Umbilical cord (tissue), 2 donors: Measurements from ENCODE around the gene ZCCHC14. TPM values are rescaled to one million over a fixed set of nuclear protein-coding genes. Genes with fewer than 3 reads are reported as not detected.
"Not testable (repeated sequence)": the region's sequence is repeated elsewhere in the genome, so short reads cannot be mapped to it uniquely, and the experiment has no call there.

Source experiments
- DNase-seq: peaks from one replicate; pipeline ENCODE4 v3.0.0-alpha.2; 2015; ENCODE audit warnings: low spot score
- total RNA-seq: library from RNA; depleted of rRNA; stranded (reverse); fragments of >200 nt; gene quantifications from one replicate; pipeline ENCODE4 v1.2.3, GENCODE V29; 2014; ENCODE audit warnings: low replicate concordance; ENCODE audit not compliant: insufficient read depth

The ZCCHC14 gene
- total RNA-seq, 1 donor from 2014 or later = 13.7 TPM

GRCh38 chr16:87362828-87363559 is 129.8 kb downstream of the ZCCHC14 start:
- DNase-seq = not testable (repeated sequence)

- no peak for DNase-seq
Measured at GRCh38 chr16:87361916-87362619, 130.8 kb downstream of the ZCCHC14 start.

- no peak for DNase-seq
Measured at GRCh38 chr16:87360862-87361610, 131.8 kb downstream of the ZCCHC14 start.

GRCh38 chr16:87359121-87359520 is 133.7 kb downstream of the ZCCHC14 start:
- DNase-seq = no peak

GRCh38 chr16:87358696-87359095 is 134.1 kb downstream of the ZCCHC14 start:
- DNase-seq = no peak

- DNase-seq = no peak
Measured at GRCh38 chr16:87358250-87358649, 134.6 kb downstream of the ZCCHC14 start.

GRCh38 chr16:87356491-87356853 is 136.4 kb downstream of the ZCCHC14 start:
- DNase-seq = no peak

Other genes with a start within 250 kb of the ZCCHC14 start
- 0.72 TPM for gene C16orf95, start 175.6 kb downstream of the ZCCHC14 start, total RNA-seq
- gene FBXO31, start 109.2 kb downstream of the ZCCHC14 start, total RNA-seq = 33.0 TPM
- gene MAP1LC3B, start 100.7 kb downstream of the ZCCHC14 start, total RNA-seq = 53.4 TPM
- gene JPH3, start 109.5 kb upstream of the ZCCHC14 start, total RNA-seq = 3.1 TPM